MM.1S (cell line): ENCODE data around the gene VNN1.

Experiments
- DNase-seq: peaks from one replicate; pipeline ENCODE4 v3.0.0-alpha.2; 2015
- H2AFZ ChIP-seq: fragments of 300-600 bp; sonication (generic); 2 replicates; pipeline ENCODE4 v1.6.0; 2016; ENCODE audit warnings: antibody characterized with exemption, low read length
- H3F3A ChIP-seq: fragments of 300-600 bp; sonication (generic); 2 replicates; pipeline ENCODE4 v1.6.1; 2016; ENCODE audit warnings: mild to moderate bottlenecking, antibody characterized with exemption, low read length, moderate library complexity, mixed read lengths; ENCODE audit not compliant: insufficient read depth
- H3K27ac ChIP-seq: fragments of 300-600 bp; sonication (generic); 2 replicates; pipeline ENCODE4 v1.5.1; 2016; ENCODE audit warnings: mild to moderate bottlenecking, low read length
- H3K27me3 ChIP-seq: fragments of 300-600 bp; sonication (generic); replicated peaks from 2 replicates; pipeline ENCODE4 v1.6.0; 2016; ENCODE audit warnings: low read length; ENCODE audit not compliant: insufficient read depth
- H3K36me3 ChIP-seq: fragments of 300-600 bp; sonication (generic); replicated peaks from 2 replicates; pipeline ENCODE4 v1.6.1; 2016; ENCODE audit warnings: mild to moderate bottlenecking, low read length, mixed read lengths; ENCODE audit not compliant: insufficient read depth
- H3K4me1 ChIP-seq: fragments of 300-600 bp; sonication (generic); 2 replicates; pipeline ENCODE4 v1.6.1; 2016; ENCODE audit warnings: low read length, mixed read lengths
- H3K4me2 ChIP-seq: fragments of 300-600 bp; sonication (generic); 2 replicates; pipeline ENCODE4 v1.6.0; 2016; ENCODE audit warnings: low read depth, low read length
- H3K4me3 ChIP-seq: fragments of 300-600 bp; sonication (generic); 2 replicates; pipeline ENCODE4 v1.5.1; 2016; ENCODE audit warnings: low read length, mixed read lengths
- H3K79me2 ChIP-seq: fragments of 300-600 bp; sonication (generic); 2 replicates; pipeline ENCODE4 v1.6.1; 2016; ENCODE audit warnings: mixed run types, low read length, mixed read lengths
- H3K9ac ChIP-seq: fragments of 300-600 bp; sonication (generic); 2 replicates; pipeline ENCODE4 v1.6.1; 2016; ENCODE audit warnings: low read length, mixed read lengths
- H3K9me2 ChIP-seq: fragments of 300-600 bp; sonication (generic); replicated peaks from 2 replicates; pipeline ENCODE4 v1.6.1; 2016; ENCODE audit warnings: mild to moderate bottlenecking, low read length, mixed read lengths; ENCODE audit not compliant: insufficient read depth
- H3K9me3 ChIP-seq: fragments of 300-600 bp; sonication (generic); replicated peaks from 2 replicates; pipeline ENCODE4 v1.6.1; 2016; ENCODE audit warnings: mild to moderate bottlenecking, low read length, mixed read lengths; ENCODE audit not compliant: insufficient read depth
- H4K20me1 ChIP-seq: fragments of 300-600 bp; sonication (generic); 2 replicates; pipeline ENCODE4 v1.6.1; 2016; ENCODE audit warnings: mild to moderate bottlenecking, low read length, moderate library complexity, mixed read lengths; ENCODE audit not compliant: insufficient read depth
- CTCF ChIP-seq: fragments of 300-600 bp; sonication (generic); IDR thresholded peaks from 2 replicates; pipeline ENCODE4 v1.5.1; 2016; ENCODE audit warnings: antibody characterized with exemption, low read length, mixed read lengths
- EZH2 ChIP-seq: fragments of 300-600 bp; sonication (generic); optimal IDR thresholded peaks from 2 replicates; pipeline ENCODE3; 2017; ENCODE audit warnings: low read depth, mild to moderate bottlenecking, antibody characterized with exemption, low read length, mixed read lengths
- EZH2phosphoT487 ChIP-seq: fragments of 300-600 bp; sonication (generic); IDR thresholded peaks from 2 replicates; pipeline ENCODE4 v1.6.1; 2018; ENCODE audit warnings: antibody characterized with exemption, low read length

VNN1 gene

GRCh38 chr6:132698608-132699007, 15.2 kb downstream of the VNN1 start:
- H3K27ac ChIP-seq = no peak overlapping the region
- no peak overlapping the region for H3K4me2 ChIP-seq
- H3K9me3 ChIP-seq = no peaks in the 10 kb centered on the region
- H3K27me3 ChIP-seq = no peaks in the 10 kb centered on the region
- H3K4me3 ChIP-seq = no peak overlapping the region
- H3F3A ChIP-seq = no peaks in the 10 kb centered on the region
- H4K20me1 ChIP-seq = no peaks in the 10 kb centered on the region
- no peaks in the 10 kb centered on the region for H3K4me1 ChIP-seq
- no peaks in the 10 kb centered on the region for H3K9me2 ChIP-seq
- TF ChIP-seq EZH2phosphoT487 = no peak
- no peak for TF ChIP-seq EZH2
- TF ChIP-seq CTCF = no peak
- peak; percentile 21 for DNase-seq
- no peak overlapping the region for H3K9ac ChIP-seq
- no peaks in the 10 kb centered on the region for H3K79me2 ChIP-seq
- no peaks in the 10 kb centered on the region for H3K36me3 ChIP-seq
- H2AFZ ChIP-seq = no peak overlapping the region

GRCh38 chr6:132695773-132696172, 18.1 kb downstream of the VNN1 start:
- Histone ChIP-seq H3K9me3 (no peaks in the 10 kb centered on the region), H2AFZ (no peak overlapping the region), H3F3A (no peaks in the 10 kb centered on the region), H3K79me2 (no peaks in the 10 kb centered on the region), H3K9ac (no peak overlapping the region), H3K4me3 (no peak overlapping the region), H3K4me1 (no peaks in the 10 kb centered on the region), H3K4me2 (no peak overlapping the region), H3K36me3 (no peaks in the 10 kb centered on the region), H3K9me2 (no peaks in the 10 kb centered on the region), H4K20me1 (no peaks in the 10 kb centered on the region), H3K27ac (no peak overlapping the region), H3K27me3 (no peaks in the 10 kb centered on the region)
- no peak for DNase-seq
- TF ChIP-seq EZH2phosphoT487 (no peak), EZH2 (no peak), CTCF (no peak)

- Histone ChIP-seq H3K36me3 (no peaks in the 10 kb centered on the region), H3K4me1 (no peaks in the 10 kb centered on the region), H3K27ac (no peak overlapping the region), H3K9ac (no peak overlapping the region), H3K9me2 (no peaks in the 10 kb centered on the region), H3K9me3 (no peaks in the 10 kb centered on the region), H3K79me2 (no peaks in the 10 kb centered on the region), H2AFZ (no peak overlapping the region), H3K4me3 (no peak overlapping the region), H4K20me1 (no peaks in the 10 kb centered on the region), H3K4me2 (no peak overlapping the region), H3F3A (no peaks in the 10 kb centered on the region), H3K27me3 (no peaks in the 10 kb centered on the region)
- TF ChIP-seq EZH2phosphoT487 (no peak), EZH2 (no peak), CTCF (no peak)
- DNase-seq = no peak
Measured at GRCh38 chr6:132693478-132693877, 20.4 kb downstream of the VNN1 start.
